T-helper 1 cell treated with Interleukin-12 subunit alpha and Interleukin-12 subunit beta and Interleukin-4 antibody, amounts not matched to agents 30 μg/mL and 1 μg/mL, for 36 hours (primary cell): ENCODE measurements around the gene RPS24.
A peak's percentile ranks its signal among the peaks of the same experiment; 100 is the strongest.

ENCODE experiments used
- H3K27ac Mint-ChIP-seq: one replicate; pipeline ENCODE4 v1.8.0; 2021; ENCODE audit warnings: mild to moderate bottlenecking, mixed read lengths
- H3K27me3 Mint-ChIP-seq: one replicate; pipeline ENCODE4 v1.8.0; 2021; ENCODE audit warnings: low read depth, mixed read lengths
- H3K36me3 Mint-ChIP-seq: one replicate; pipeline ENCODE4 v1.8.0; 2021; ENCODE audit warnings: low read depth, mixed read lengths
- H3K4me1 Mint-ChIP-seq: one replicate; pipeline ENCODE4 v1.8.0; 2021; ENCODE audit warnings: low read depth, mixed read lengths
- H3K4me3 Mint-ChIP-seq: one replicate; pipeline ENCODE4 v1.8.0; 2021; ENCODE audit warnings: mild to moderate bottlenecking, moderate library complexity, mixed read lengths
- H3K9me3 Mint-ChIP-seq: one replicate; pipeline ENCODE4 v1.8.0; 2021; ENCODE audit warnings: mixed read lengths

The RPS24 gene

DNA sequence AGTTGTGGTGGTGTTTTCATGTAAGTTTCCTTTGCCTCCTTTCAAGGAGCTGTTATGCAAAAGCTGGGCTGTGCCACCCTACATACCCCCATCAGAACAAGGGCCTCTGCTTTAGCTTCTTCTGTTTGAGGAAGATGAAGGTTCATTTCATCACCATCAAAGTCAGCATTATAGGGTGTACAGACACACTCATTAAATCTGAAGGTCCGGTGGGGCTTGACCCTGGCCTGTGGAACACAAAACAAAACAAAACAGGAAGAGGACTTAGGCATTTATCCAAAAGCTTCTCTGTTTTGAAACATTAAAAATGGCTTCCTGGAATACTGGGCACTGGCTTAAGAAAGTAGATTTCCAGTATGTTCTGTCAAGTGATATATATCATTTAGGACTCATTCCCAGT lies 20.1 kb upstream of the RPS24 start:
- Mint-ChIP-seq H3K36me3 (peaks cover 34% of the 10 kb centered on the region), H3K9me3 (no peaks in the 10 kb centered on the region), H3K4me1 (no peaks in the 10 kb centered on the region), H3K4me3 (no peak overlapping the region), H3K27ac (no peak overlapping the region), H3K27me3 (no peaks in the 10 kb centered on the region)

DNA sequence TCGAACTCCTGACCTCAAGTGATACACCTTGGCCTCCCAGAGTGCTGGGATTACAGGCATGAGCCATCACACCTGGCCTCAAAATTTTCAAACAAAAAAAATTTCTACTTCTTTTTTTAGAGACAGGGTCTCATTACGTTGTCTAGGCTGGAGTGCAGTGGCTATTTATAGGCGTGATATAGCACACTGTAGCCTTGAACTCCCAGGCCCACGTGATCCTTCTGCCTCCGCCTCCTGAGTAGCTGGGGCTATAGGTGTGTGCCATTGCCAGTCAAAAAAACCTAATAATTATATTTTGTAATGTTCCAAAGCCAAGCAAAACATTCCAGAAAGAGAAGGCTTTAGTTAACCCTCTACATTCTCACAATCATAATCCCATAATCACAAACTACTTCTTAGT lies 18.1 kb upstream of the RPS24 start:
- Mint-ChIP-seq H3K9me3 (no peaks in the 10 kb centered on the region), H3K36me3 (peaks cover 31% of the 10 kb centered on the region), H3K27me3 (no peaks in the 10 kb centered on the region), H3K4me3 (no peak overlapping the region), H3K4me1 (no peaks in the 10 kb centered on the region), H3K27ac (no peak overlapping the region)

- Mint-ChIP-seq H3K27ac (no peak overlapping the region), H3K9me3 (no peaks in the 10 kb centered on the region), H3K27me3 (no peaks in the 10 kb centered on the region), H3K4me1 (no peaks in the 10 kb centered on the region), H3K4me3 (no peak overlapping the region), H3K36me3 (peaks cover 40% of the 10 kb centered on the region)
These were observed 15.8 kb upstream of the RPS24 start for GRCh38 chr10:78017856-78018255.

GRCh38 chr10:78019264-78019663 lies 14.4 kb upstream of the RPS24 start:
- Mint-ChIP-seq H3K4me3 (no peak overlapping the region), H3K36me3 (peaks cover 42% of the 10 kb centered on the region)

GRCh38 chr10:78021201-78021600 lies 12.5 kb upstream of the RPS24 start:
- peaks cover 50% of the 10 kb centered on the region for H3K36me3 Mint-ChIP-seq
- H3K27ac Mint-ChIP-seq, result no peak overlapping the region
- H3K4me1 Mint-ChIP-seq, result no peaks in the 10 kb centered on the region
- H3K27me3 Mint-ChIP-seq, result no peaks in the 10 kb centered on the region
- H3K4me3 Mint-ChIP-seq, result no peak overlapping the region
- no peaks in the 10 kb centered on the region for H3K9me3 Mint-ChIP-seq

More at GRCh38 chr10:78019264-78019663, 14.4 kb upstream of the RPS24 start:
- H3K27ac Mint-ChIP-seq, result no peak overlapping the region
- no peaks in the 10 kb centered on the region for H3K9me3 Mint-ChIP-seq
- H3K4me1 Mint-ChIP-seq, result no peaks in the 10 kb centered on the region
- H3K27me3 Mint-ChIP-seq, result no peaks in the 10 kb centered on the region

DNA sequence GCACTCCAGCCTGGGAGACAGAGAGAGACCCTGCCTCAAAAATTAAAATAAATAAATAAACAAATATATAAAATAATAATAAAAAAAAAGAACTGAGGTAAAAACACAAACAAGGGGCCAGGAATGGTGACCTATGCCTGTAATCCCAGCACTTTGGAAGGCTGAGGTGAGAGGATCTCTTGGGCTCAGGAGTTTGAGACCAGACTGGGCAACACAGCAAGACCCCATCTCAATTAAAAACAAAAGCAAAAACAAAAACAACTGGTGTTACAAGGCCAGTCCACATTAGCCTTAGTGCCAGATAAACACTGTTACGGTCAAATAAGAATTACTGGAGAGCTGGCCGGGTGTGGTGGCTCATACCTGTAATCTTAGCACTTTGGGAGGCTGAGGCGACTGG lies 9.9 kb upstream of the RPS24 start:
- Mint-ChIP-seq H3K4me3 (no peak overlapping the region), H3K27me3 (no peaks in the 10 kb centered on the region), H3K27ac (no peak overlapping the region), H3K36me3 (peaks cover 46% of the 10 kb centered on the region), H3K4me1 (peaks cover 14% of the 10 kb centered on the region), H3K9me3 (no peaks in the 10 kb centered on the region)

DNA sequence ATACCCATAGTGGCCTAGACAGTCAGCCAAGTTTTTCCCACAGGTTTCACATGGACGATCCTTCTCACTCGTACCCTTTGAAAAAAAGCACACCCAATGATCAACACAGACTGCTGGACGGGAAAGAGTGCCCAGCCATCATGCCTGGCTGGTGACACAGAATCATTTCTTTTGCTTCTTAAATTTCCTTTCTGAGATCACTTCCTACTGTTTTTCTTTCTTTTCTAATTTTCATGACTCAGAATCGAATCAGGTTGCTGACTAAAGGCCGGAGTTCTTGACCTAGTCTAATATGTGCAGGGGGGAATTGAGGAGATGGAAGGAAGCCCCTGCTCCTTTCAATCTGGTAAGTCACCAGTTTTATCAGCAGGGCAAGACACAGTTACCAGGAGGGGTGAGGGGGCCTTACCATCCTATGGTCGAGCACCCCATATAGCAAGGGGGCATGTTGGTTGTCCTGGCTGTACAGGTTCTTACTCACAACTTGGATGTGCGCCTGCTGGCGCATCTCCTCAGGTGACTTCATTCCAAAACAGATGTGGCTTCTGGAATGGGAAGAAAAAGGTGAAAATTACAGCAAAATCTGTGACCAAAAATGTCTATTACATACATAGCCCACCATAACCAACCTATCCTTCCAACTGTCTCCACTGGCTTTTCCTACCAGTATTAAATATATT lies 7.8 kb upstream of the RPS24 start:
- Mint-ChIP-seq H3K27ac (no peak overlapping the region), H3K36me3 (peaks cover 44% of the 10 kb centered on the region), H3K4me1 (peaks cover 24% of the 10 kb centered on the region), H3K4me3 (no peak overlapping the region), H3K27me3 (no peaks in the 10 kb centered on the region), H3K9me3 (peaks cover 3% of the 10 kb centered on the region)

DNA sequence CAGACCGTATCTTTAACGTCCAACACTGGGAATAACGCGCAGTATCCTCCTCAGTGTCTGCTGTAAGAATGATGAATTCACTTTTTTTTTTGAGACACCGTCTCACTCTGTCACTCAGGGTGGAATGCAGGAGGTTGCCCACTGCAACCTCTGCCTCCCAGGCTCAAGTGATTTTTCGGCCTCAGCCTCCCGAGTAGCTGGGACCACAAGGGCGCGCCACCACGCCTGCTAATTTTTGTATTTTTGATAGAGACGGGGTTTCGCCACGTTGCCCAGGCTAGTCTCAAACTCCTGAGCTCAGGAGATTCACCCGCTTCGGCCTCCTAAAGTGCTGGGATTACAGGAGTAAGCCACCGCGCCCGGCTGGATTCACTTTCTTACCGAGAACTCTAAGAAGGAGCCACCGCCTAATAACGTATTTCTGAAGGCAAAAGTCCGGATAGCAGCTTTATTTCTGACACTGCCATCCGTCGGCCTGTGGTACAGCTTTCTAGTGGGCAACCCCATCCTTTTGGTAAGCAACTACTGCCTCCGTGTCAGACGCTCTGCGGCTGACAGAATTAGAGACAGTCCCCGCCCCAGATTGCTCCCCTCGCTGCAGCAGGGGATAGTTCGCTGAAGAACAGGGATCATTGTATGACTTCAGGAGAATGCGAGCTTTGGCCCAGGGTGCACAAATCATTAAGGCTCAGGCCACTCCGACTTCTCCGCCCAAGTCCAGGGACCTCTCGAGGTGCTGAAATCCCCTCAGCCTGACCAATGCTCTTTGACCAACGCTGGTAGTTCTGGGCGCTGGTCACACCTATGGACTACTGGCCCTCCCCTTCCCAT lies 5.0 kb upstream of the RPS24 start:
- Mint-ChIP-seq H3K9me3 (peaks cover 3% of the 10 kb centered on the region), H3K36me3 (peaks cover 29% of the 10 kb centered on the region)

GRCh38 chr10:78029269-78030226 lies 4.1 kb upstream of the RPS24 start, which contains the start of gene POLR3A:
TSS of gene POLR3A (minus strand) at chr10:78029515. CDS start at chr10:78029407, 108 bp downstream.
- peak within 1 kb of the TSS; percentile 93 for H3K27ac Mint-ChIP-seq
- peaks cover 23% of the 10 kb centered on the region for H3K36me3 Mint-ChIP-seq
- H3K27me3 Mint-ChIP-seq, result no peaks in the 10 kb centered on the region

More for the DNA sequence above, 5.0 kb upstream of the RPS24 start:
- H3K4me3 Mint-ChIP-seq, result peak overlapping the region; percentile 98
- H3K4me1 Mint-ChIP-seq, result peaks cover 24% of the 10 kb centered on the region
- H3K27me3 Mint-ChIP-seq, result no peaks in the 10 kb centered on the region
- peak overlapping the region; percentile 93 for H3K27ac Mint-ChIP-seq

GRCh38 chr10:78033387-78033636 lies 351 bp upstream of the RPS24 start:
- peaks cover 3% of the 10 kb centered on the region for H3K9me3 Mint-ChIP-seq
- peaks cover 33% of the 10 kb centered on the region for H3K36me3 Mint-ChIP-seq
- peaks cover 35% of the 10 kb centered on the region for H3K4me1 Mint-ChIP-seq
- H3K27me3 Mint-ChIP-seq, result no peaks in the 10 kb centered on the region
- peak overlapping the region; percentile 50 for H3K27ac Mint-ChIP-seq
- H3K4me3 Mint-ChIP-seq, result peak overlapping the region; percentile 84

More at GRCh38 chr10:78029269-78030226, 4.1 kb upstream of the RPS24 start, which contains the start of gene POLR3A:
- Mint-ChIP-seq H3K4me3 (peak within 1 kb of the TSS; percentile 98), H3K9me3 (peaks cover 3% of the 10 kb centered on the region), H3K4me1 (peaks cover 25% of the 10 kb centered on the region)

DNA sequence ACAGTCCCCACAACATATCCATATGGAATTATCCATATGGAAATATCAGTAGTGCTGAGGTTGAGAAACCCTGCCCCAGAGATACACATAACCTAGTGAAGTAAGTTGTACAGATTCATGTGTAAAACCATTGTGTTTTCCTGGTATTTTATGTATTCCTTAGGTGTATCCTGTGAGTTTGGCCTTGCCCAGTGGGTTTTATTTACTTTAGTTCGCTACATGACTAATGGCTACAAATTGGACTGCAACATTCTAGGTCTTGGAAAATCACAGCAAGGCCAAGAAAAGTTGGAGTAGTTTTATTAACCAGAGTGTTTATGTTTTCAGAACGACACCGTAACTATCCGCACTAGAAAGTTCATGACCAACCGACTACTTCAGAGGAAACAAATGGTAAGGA lies 1.4 kb downstream of the RPS24 start:
- no peaks in the 10 kb centered on the region for H3K9me3 Mint-ChIP-seq
- H3K4me3 Mint-ChIP-seq, result peak overlapping the region; percentile 84
- peaks cover 42% of the 10 kb centered on the region for H3K36me3 Mint-ChIP-seq
- H3K4me1 Mint-ChIP-seq, result peaks cover 34% of the 10 kb centered on the region
- no peaks in the 10 kb centered on the region for H3K27me3 Mint-ChIP-seq
- H3K27ac Mint-ChIP-seq, result peak overlapping the region; percentile 85

GRCh38 chr10:78035437-78035836 lies 1.8 kb downstream of the RPS24 start:
- no peaks in the 10 kb centered on the region for H3K9me3 Mint-ChIP-seq
- no peaks in the 10 kb centered on the region for H3K27me3 Mint-ChIP-seq
- peaks cover 32% of the 10 kb centered on the region for H3K4me1 Mint-ChIP-seq
- H3K4me3 Mint-ChIP-seq, result peak overlapping the region; percentile 84
- peaks cover 44% of the 10 kb centered on the region for H3K36me3 Mint-ChIP-seq
- no peak overlapping the region for H3K27ac Mint-ChIP-seq

DNA sequence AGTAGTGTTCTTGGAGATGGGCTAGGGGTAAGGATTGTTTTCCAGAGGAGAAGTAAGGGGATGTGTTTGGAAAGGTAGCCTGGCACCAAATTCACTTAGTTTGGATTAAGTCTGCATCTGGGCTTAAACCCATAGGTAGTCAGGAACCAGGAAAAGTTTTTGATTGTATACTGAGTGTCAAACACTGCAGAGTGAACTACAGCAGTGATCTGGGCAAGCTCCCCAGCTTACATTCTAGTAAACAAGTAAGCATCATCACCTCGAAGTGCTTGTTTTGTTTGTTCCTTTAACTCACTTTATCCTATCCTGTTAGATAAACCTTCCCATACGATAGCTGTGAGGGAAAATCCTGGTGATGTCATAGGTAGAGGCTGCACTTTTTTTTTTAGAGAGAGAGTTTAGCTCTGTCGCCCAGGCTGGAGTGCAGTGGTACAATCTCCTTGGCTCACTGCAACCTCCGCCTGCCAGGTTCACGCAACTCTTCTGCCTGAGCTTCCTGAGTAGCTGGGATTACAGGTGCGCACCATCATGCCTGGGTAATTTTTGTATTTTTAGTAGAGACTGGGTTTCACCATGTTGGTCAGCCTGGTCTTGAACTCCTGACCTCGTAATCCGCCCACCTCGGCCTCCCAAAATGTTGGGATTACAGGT lies 2.4 kb downstream of the RPS24 start:
- peaks cover 34% of the 10 kb centered on the region for H3K4me1 Mint-ChIP-seq
- H3K27me3 Mint-ChIP-seq, result no peaks in the 10 kb centered on the region
- H3K9me3 Mint-ChIP-seq, result no peaks in the 10 kb centered on the region
- no peak overlapping the region for H3K27ac Mint-ChIP-seq
- H3K4me3 Mint-ChIP-seq, result peak overlapping the region; percentile 84
- peaks cover 50% of the 10 kb centered on the region for H3K36me3 Mint-ChIP-seq

DNA sequence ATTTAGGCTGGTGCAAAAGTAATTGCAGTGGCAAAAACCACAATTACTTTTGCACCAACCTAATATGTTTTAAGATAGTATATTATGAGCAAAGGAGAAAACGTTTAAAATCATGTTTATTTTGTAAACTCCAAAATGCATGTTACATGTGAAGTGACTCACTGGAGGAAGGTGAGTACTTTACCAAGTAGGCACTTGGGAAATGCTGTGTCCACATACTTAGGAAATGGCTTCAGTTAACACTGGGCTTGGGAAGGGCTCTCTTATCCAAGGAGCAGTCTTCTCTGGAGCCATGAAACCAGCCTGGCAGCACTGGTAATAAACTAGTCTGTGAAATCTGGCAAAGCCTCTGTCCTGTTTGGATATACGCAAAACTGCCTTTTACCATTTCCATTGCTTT lies 4.4 kb downstream of the RPS24 start:
- no peak overlapping the region for H3K27ac Mint-ChIP-seq
- H3K4me3 Mint-ChIP-seq, result no peak overlapping the region
- peaks cover 41% of the 10 kb centered on the region for H3K4me1 Mint-ChIP-seq
- no peaks in the 10 kb centered on the region for H3K9me3 Mint-ChIP-seq
- H3K36me3 Mint-ChIP-seq, result peaks cover 61% of the 10 kb centered on the region
- H3K27me3 Mint-ChIP-seq, result no peaks in the 10 kb centered on the region
